Activated CD8-positive, alpha-beta T cell treated with anti-CD3 and anti-CD28 coated beads for 36 hours (primary cell): ENCODE data around the gene NFAM1. TPM values are rescaled to one million over a fixed set of nuclear protein-coding genes. Genes with fewer than 3 reads are reported as not detected.

ENCODE experiments used
- ATAC-seq: fragments of 200-7000 bp; cut with Tn5 transposase; one replicate; pipeline ENCODE4 v1.10.0; 2021; ENCODE audit warnings: mild to moderate bottlenecking, moderate library complexity
- CTCF ChIA-PET: fragments of 350-600 bp; sonication (Branson Sonifier 250); formaldehyde crosslinking; loops from one replicate; lab custom pipeline; 2021; ENCODE audit warnings: antibody characterized with exemption; lab: Charles Lee
- POLR2A ChIA-PET: fragments of 350-600 bp; sonication (Branson Sonifier 250); formaldehyde crosslinking; loops from one replicate; lab custom pipeline; 2021; ENCODE audit warnings: antibody characterized with exemption; lab: Charles Lee
- DNase-seq: peaks from one replicate; pipeline ENCODE4 v3.0.0-alpha.2; 2020
- H3K27ac Mint-ChIP-seq: one replicate; pipeline ENCODE4 v1.8.0; 2021; ENCODE audit warnings: mild to moderate bottlenecking, mixed read lengths
- H3K27me3 Mint-ChIP-seq: one replicate; pipeline ENCODE4 v1.8.0; 2021; ENCODE audit warnings: mixed read lengths
- H3K36me3 Mint-ChIP-seq: one replicate; pipeline ENCODE4 v1.8.0; 2021; ENCODE audit warnings: low read depth, mixed read lengths
- H3K4me1 Mint-ChIP-seq: one replicate; pipeline ENCODE4 v1.8.0; 2021; ENCODE audit warnings: low read depth, mixed read lengths
- H3K4me3 Mint-ChIP-seq: one replicate; pipeline ENCODE4 v1.8.0; 2021; ENCODE audit warnings: mild to moderate bottlenecking, moderate library complexity, mixed read lengths
- H3K9me3 Mint-ChIP-seq: one replicate; pipeline ENCODE4 v1.8.0; 2021; ENCODE audit warnings: mixed read lengths
- intact Hi-C: fragments of 100-400 bp; cut with micrococcal nuclease; formaldehyde crosslinking; loops from one replicate; pipeline ENCODE4 v1.10.0; 2022
- total RNA-seq, 2 experiments: library from RNA; stranded (reverse); gene quantifications; one replicate each; pipeline ENCODE4 v1.2.3, GENCODE V29; 2021
- TF ChIP-seq, protein P1 (sequence below): fragments of 200-600 bp; IDR thresholded peaks from one replicate; pipeline ENCODE4 v1.8.0; 2022; ENCODE audit warnings: antibody characterized with exemption, mild to moderate bottlenecking

The NFAM1 gene
- total RNA-seq, 2 experiments from 2014 or later = 0.16 TPM; not detected in 1

DNA sequence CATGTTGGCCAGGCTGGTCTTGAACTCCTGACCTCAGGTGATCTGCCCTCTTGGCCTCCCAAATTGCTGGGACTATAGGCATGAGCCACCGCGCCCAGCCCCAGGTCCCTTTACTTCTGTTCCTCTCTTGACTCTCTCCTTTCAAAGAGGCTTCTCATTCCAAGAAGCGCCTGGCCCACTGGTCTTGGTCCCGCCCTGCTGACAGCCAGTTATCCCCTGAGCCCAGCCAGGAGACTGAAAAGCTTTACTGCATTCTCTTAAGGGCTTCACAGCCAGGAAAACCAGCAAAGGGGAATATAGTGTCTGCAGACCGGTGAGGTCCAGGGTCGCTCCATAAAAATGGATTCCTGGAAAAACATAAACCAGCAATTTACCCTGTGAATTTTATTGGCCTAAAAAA is 68.3 kb downstream of the NFAM1 start:
- intact Hi-C loops = no loop called here
- ATAC-seq (no peak), DNase-seq (no peak)
- Mint-ChIP-seq H3K4me3 (no peak overlapping the region), H3K36me3 (no peaks in the 10 kb centered on the region), H3K27ac (no peak overlapping the region), H3K9me3 (no peaks in the 10 kb centered on the region), H3K27me3 (peaks cover 26% of the 10 kb centered on the region), H3K4me1 (peaks cover 9% of the 10 kb centered on the region)
- ChIA-PET POLR2A (interaction anchor here (0.6 kb wide), 1 partner anchor 101 kb away, joined by 3 read pairs; no protein-coding TSS in a partner anchor), CTCF (no interaction called here)
- TF ChIP-seq, protein P1, sequence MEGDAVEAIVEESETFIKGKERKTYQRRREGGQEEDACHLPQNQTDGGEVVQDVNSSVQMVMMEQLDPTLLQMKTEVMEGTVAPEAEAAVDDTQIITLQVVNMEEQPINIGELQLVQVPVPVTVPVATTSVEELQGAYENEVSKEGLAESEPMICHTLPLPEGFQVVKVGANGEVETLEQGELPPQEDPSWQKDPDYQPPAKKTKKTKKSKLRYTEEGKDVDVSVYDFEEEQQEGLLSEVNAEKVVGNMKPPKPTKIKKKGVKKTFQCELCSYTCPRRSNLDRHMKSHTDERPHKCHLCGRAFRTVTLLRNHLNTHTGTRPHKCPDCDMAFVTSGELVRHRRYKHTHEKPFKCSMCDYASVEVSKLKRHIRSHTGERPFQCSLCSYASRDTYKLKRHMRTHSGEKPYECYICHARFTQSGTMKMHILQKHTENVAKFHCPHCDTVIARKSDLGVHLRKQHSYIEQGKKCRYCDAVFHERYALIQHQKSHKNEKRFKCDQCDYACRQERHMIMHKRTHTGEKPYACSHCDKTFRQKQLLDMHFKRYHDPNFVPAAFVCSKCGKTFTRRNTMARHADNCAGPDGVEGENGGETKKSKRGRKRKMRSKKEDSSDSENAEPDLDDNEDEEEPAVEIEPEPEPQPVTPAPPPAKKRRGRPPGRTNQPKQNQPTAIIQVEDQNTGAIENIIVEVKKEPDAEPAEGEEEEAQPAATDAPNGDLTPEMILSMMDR = no peak

DNA sequence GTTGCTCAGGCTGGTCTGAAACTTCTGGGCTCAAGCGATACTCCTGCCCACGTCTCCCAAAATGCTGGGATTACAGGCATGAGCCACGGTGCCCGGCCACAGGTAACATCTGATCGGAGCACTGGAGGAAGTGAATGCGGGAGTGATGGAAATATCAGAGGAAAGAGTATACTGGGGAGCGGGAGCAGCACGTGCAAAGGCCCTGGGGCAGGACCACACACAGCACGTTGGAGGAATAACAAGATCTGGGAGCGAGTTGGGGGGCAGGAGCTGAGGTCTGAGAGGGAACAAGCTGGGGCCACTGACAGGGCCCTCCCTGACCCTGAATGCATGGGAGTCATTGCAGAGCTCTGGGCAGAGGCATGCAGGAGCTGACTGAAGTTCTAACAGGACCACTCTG is 70.7 kb downstream of the NFAM1 start:
- CTCF ChIA-PET = interaction anchor here (0.7 kb wide), 1 partner anchor 65 kb away, joined by 3 read pairs; no protein-coding TSS in a partner anchor
- intact Hi-C loops = no loop called here
- TF ChIP-seq, protein P1 = no peak
- no peaks in the 10 kb centered on the region for H3K9me3 Mint-ChIP-seq
- no peak overlapping the region for H3K27ac Mint-ChIP-seq
- peaks cover 10% of the 10 kb centered on the region for H3K27me3 Mint-ChIP-seq
- no peak overlapping the region for H3K4me3 Mint-ChIP-seq
- H3K36me3 Mint-ChIP-seq = no peaks in the 10 kb centered on the region
- ATAC-seq (no peak), DNase-seq (no peak)
- POLR2A ChIA-PET = no interaction called here
- H3K4me1 Mint-ChIP-seq = peaks cover 3% of the 10 kb centered on the region

DNA sequence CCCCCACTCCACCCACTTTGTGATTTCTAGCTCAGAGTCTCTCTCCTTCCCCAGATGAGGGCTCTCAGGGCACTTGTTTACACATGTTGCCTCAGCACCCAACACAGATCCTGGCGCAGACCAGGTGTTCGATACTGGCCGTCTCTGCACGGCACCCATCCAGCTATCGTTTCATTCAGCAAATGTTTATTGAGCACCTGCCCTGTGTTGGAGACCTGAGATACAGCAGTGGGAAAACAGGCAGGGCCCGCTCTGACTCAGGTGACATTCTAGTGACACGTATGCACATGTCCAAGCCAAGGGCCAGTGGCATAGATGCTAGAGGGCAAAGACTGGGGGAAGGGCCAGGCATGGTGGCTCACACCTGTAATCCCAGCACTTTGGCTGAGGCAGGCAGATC is 71.9 kb downstream of the NFAM1 start:
- Mint-ChIP-seq H3K9me3 (no peaks in the 10 kb centered on the region), H3K4me3 (no peak overlapping the region), H3K4me1 (no peaks in the 10 kb centered on the region), H3K27ac (no peak overlapping the region), H3K36me3 (no peaks in the 10 kb centered on the region), H3K27me3 (peaks cover 2% of the 10 kb centered on the region)
- no peak for ATAC-seq
- DNase-seq = no peak
- POLR2A ChIA-PET = no interaction called here
- CTCF ChIA-PET = no interaction called here
- intact Hi-C loops = no loop called here
- TF ChIP-seq, protein P1 = no peak

DNA sequence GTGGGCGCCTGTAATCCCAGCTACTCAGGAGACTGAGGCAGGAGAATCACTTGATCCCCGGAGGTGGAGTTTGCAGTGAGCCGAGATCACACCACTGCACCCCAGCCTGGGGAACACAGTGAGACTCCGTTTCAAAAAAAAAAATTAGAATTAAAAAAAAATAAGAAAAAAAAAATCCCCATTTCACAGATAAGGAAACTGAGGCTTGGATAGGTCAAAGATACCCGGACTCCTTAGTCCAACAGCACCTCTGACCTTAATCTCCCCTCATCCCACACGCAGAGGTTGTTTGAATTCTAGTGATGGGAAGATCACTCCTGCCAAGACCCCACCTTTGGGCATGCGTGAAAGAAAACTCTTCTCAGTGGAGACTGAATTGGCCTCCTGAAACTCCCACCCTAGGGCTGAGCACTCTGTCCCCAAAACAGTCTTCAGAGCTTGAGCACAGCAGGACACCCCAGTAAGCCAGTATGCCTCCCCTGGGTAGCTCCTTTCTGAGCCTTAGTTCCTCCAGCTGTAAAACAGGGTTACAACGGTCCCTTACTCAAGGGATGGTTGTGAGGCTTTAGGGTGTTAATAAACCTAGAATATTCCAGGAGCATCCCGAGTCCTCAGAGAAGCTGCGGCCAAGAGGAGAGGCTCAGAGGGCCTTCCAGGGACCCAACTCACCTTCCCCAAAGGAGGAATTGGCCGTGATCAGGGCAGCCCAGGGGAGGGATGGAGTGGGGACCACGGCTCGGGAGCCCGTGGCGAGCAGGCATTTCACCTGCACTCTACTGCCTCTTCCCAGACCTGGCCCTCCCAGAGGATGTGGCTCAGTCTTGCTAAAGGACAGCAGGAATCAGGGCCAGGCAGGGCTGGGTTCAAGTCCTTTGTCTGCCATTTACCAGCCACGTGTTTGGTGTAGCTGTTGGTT is 73.3 kb downstream of the NFAM1 start:
- TF ChIP-seq, protein P1 = no peak
- POLR2A ChIA-PET = interaction anchor here (1.0 kb wide), 1 partner anchor 11 kb away, joined by 3 read pairs; no protein-coding TSS in a partner anchor
- intact Hi-C loops = no loop called here

GRCh38 chr22:42357634-42358296 is 74.4 kb downstream of the NFAM1 start:
- no peak for DNase-seq
- TF ChIP-seq, protein P1 = no peak

More for the DNA sequence above, 73.3 kb downstream of the NFAM1 start:
- ATAC-seq (no peak), DNase-seq (no peak)
- CTCF ChIA-PET = no interaction called here
- no peak overlapping the region for H3K27ac Mint-ChIP-seq
- no peak overlapping the region for H3K4me3 Mint-ChIP-seq
- H3K36me3 Mint-ChIP-seq = no peaks in the 10 kb centered on the region
- H3K9me3 Mint-ChIP-seq = no peaks in the 10 kb centered on the region
- H3K27me3 Mint-ChIP-seq = no peaks in the 10 kb centered on the region
- no peaks in the 10 kb centered on the region for H3K4me1 Mint-ChIP-seq

More at GRCh38 chr22:42357634-42358296, 74.4 kb downstream of the NFAM1 start:
- H3K4me1 Mint-ChIP-seq = no peaks in the 10 kb centered on the region
- H3K4me3 Mint-ChIP-seq = no peak overlapping the region
- CTCF ChIA-PET = no interaction called here
- H3K9me3 Mint-ChIP-seq = no peaks in the 10 kb centered on the region
- intact Hi-C loops = no loop called here
- no peaks in the 10 kb centered on the region for H3K27me3 Mint-ChIP-seq
- POLR2A ChIA-PET = no interaction called here
- no peaks in the 10 kb centered on the region for H3K36me3 Mint-ChIP-seq
- no peak overlapping the region for H3K27ac Mint-ChIP-seq
- ATAC-seq = no peak
